OCI-LY1 (cell line): ENCODE results near the gene NSUN3.

ENCODE experiments used
- H2AFZ ChIP-seq: fragments of 200-600 bp; sonication (generic), shearing (Covaris generic); 2 replicates; pipeline ENCODE4 v1.6.0; 2014; ENCODE audit warnings: antibody characterized with exemption, mild to moderate bottlenecking, low read length
- H3F3A ChIP-seq: fragments of 200-600 bp; sonication (generic), shearing (Covaris generic); 2 replicates; pipeline ENCODE4 v1.6.0; 2014; ENCODE audit warnings: mild to moderate bottlenecking, antibody characterized with exemption, low read length, moderate library complexity; ENCODE audit not compliant: insufficient read depth
- H3K27ac ChIP-seq: fragments of 200-600 bp; sonication (generic); 2 replicates; pipeline ENCODE4 v1.5.1; 2014; ENCODE audit warnings: low read length, mixed run types, mild to moderate bottlenecking, low read depth; ENCODE audit not compliant: poor library complexity, severe bottlenecking
- H3K27me3 ChIP-seq: fragments of 200-600 bp; sonication (generic); 2 replicates; pipeline ENCODE4 v1.6.0; 2014; ENCODE audit warnings: antibody characterized with exemption, mild to moderate bottlenecking, low read length, moderate library complexity; ENCODE audit not compliant: insufficient read depth
- H3K36me3 ChIP-seq: fragments of 200-600 bp; sonication (generic); 2 replicates; pipeline ENCODE4 v1.6.1; 2014; ENCODE audit warnings: mild to moderate bottlenecking, antibody characterized with exemption, low read length, moderate library complexity, mixed read lengths; ENCODE audit not compliant: insufficient read depth
- H3K4me1 ChIP-seq: fragments of 200-600 bp; sonication (generic); 2 replicates; pipeline ENCODE4 v1.5.1; 2014; ENCODE audit warnings: mild to moderate bottlenecking, low read length, moderate library complexity; ENCODE audit not compliant: insufficient read depth, severe bottlenecking
- H3K4me2 ChIP-seq: fragments of 200-600 bp; sonication (generic), shearing (Covaris generic); 2 replicates; pipeline ENCODE4 v1.6.1; 2014; ENCODE audit warnings: low read length
- H3K4me3 ChIP-seq: fragments of 200-600 bp; sonication (generic); 2 replicates; pipeline ENCODE4 v1.5.1; 2014; ENCODE audit warnings: low read length, low read depth, mild to moderate bottlenecking, mixed read lengths; ENCODE audit not compliant: poor library complexity, severe bottlenecking
- H3K79me2 ChIP-seq: fragments of 200-600 bp; shearing (Covaris generic); 2 replicates; pipeline ENCODE4 v1.6.1; 2016; ENCODE audit warnings: mixed run types, low read length, mixed read lengths; ENCODE audit not compliant: insufficient read depth
- H3K9ac ChIP-seq: fragments of 200-600 bp; sonication (generic), shearing (Covaris generic); 2 replicates; pipeline ENCODE4 v1.6.1; 2014; ENCODE audit warnings: mild to moderate bottlenecking, low read length, mixed read lengths
- H3K9me2 ChIP-seq: fragments of 200-600 bp; sonication (generic), shearing (Covaris generic); 2 replicates; pipeline ENCODE4 v1.6.1; 2014; ENCODE audit warnings: low read depth, mild to moderate bottlenecking, low read length, mixed read lengths
- H3K9me3 ChIP-seq: fragments of 200-600 bp; shearing (Covaris generic); 2 replicates; pipeline ENCODE4 v1.6.1; 2014; ENCODE audit warnings: low read length, mixed read lengths
- H4K20me1 ChIP-seq: fragments of 200-600 bp; sonication (generic), shearing (Covaris generic); 2 replicates; pipeline ENCODE4 v1.6.0; 2016; ENCODE audit warnings: mild to moderate bottlenecking, low read length; ENCODE audit not compliant: insufficient read depth
- EZH2 ChIP-seq: fragments of 200-600 bp; sonication (generic), shearing (Covaris generic); IDR thresholded peaks from 2 replicates; pipeline ENCODE4 v1.8.0; 2017; ENCODE audit warnings: borderline replicate concordance, mixed run types, mild to moderate bottlenecking, antibody characterized with exemption, low read length, moderate library complexity, mixed read lengths
- TF ChIP-seq, protein P1 (sequence below): fragments of 200-600 bp; sonication (generic), shearing (Covaris generic); IDR thresholded peaks from 2 replicates; pipeline ENCODE4 v1.5.1; 2017; ENCODE audit warnings: mild to moderate bottlenecking, antibody characterized with exemption, low read length, moderate library complexity, mixed read lengths

NSUN3 gene

DNA sequence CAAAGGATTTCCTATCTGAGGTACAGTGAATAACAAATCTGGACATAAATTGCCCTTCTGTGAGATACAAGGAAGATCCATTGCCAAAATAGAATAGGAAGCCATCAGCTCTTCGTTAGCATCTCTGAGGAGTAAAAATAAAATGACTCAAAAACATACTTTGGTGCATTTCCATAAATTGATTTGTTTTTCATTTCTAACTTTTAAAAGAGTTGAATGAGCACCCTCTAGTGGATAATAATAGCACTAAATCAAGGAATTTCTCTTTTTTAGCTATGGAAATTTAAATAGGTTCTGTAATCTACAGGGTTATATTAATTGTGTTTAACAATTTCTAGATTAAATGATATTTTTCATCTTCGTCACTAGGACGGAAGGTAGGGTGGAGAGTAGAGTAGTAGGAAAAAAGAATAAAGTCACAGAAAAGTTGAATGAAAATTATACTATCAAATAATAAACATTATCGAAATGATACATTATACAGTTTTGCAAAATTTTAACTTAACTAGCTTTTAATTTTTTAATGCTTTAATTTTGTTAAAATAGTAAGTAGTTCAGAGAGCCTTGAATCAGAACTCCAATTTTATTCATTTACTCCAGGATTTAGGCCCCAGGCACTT, 6.4 kb downstream of the NSUN3 start:
- Histone ChIP-seq H2AFZ (no peak overlapping the region), H3K4me2 (no peak overlapping the region), H3K27ac (no peak overlapping the region), H3K9me2 (no peaks in the 10 kb centered on the region), H3F3A (no peaks in the 10 kb centered on the region), H3K4me1 (peaks cover 13% of the 10 kb centered on the region), H3K9ac (no peak overlapping the region), H4K20me1 (no peaks in the 10 kb centered on the region), H3K4me3 (no peak overlapping the region), H3K36me3 (peaks cover 39% of the 10 kb centered on the region), H3K79me2 (peaks cover 7% of the 10 kb centered on the region), H3K27me3 (no peaks in the 10 kb centered on the region), H3K9me3 (no peaks in the 10 kb centered on the region)
- TF ChIP-seq EZH2: no peak
- TF ChIP-seq, protein P1, sequence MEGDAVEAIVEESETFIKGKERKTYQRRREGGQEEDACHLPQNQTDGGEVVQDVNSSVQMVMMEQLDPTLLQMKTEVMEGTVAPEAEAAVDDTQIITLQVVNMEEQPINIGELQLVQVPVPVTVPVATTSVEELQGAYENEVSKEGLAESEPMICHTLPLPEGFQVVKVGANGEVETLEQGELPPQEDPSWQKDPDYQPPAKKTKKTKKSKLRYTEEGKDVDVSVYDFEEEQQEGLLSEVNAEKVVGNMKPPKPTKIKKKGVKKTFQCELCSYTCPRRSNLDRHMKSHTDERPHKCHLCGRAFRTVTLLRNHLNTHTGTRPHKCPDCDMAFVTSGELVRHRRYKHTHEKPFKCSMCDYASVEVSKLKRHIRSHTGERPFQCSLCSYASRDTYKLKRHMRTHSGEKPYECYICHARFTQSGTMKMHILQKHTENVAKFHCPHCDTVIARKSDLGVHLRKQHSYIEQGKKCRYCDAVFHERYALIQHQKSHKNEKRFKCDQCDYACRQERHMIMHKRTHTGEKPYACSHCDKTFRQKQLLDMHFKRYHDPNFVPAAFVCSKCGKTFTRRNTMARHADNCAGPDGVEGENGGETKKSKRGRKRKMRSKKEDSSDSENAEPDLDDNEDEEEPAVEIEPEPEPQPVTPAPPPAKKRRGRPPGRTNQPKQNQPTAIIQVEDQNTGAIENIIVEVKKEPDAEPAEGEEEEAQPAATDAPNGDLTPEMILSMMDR: peak; percentile 74; the same call in 1 of the 2 replicates

- Histone ChIP-seq H3K9me3 (no peaks in the 10 kb centered on the region), H3K79me2 (no peaks in the 10 kb centered on the region), H3K27me3 (no peaks in the 10 kb centered on the region), H4K20me1 (no peaks in the 10 kb centered on the region), H2AFZ (no peak overlapping the region), H3K4me2 (no peak overlapping the region), H3F3A (no peaks in the 10 kb centered on the region), H3K27ac (no peak overlapping the region), H3K9ac (no peak overlapping the region), H3K36me3 (peaks cover 38% of the 10 kb centered on the region), H3K4me3 (no peak overlapping the region), H3K9me2 (no peaks in the 10 kb centered on the region), H3K4me1 (peaks cover 2% of the 10 kb centered on the region)
- TF ChIP-seq, protein P1: no peak
- TF ChIP-seq EZH2: no peak
Observed at GRCh38 chr3:94070341-94070911, 7.6 kb downstream of the NSUN3 start.

DNA sequence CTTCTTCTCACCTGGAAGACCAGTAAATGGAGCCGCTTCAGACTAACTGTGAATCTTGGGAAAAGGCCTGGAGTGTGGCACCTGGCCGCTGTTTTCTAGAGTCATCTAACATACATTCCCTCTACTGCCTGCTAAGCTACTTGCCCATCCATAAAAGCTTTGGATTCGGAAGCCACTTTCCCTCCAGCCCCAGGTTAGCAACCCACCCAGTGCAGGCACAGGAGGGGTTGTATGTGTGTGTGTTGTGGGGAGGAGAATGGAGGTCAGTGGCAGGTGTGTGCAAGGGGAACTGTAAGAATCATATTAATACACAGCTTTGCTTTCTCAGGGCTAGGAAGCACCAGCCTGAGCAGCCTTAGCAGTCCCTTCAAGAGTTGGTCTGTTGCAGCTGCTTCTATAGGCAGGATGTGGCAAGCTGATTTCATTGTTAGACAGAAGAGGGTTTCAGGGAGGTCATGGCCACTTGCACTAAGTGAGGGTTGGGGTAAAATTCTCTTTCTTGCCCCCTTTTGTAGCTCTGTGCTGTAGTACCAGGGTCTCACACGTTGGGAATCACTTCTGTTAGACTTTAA, 8.9 kb downstream of the NSUN3 start:
- Histone ChIP-seq H3K27ac (no peak overlapping the region), H3K9me3 (no peaks in the 10 kb centered on the region), H2AFZ (no peak overlapping the region), H3K9me2 (no peaks in the 10 kb centered on the region), H3K9ac (no peak overlapping the region), H3K4me3 (no peak overlapping the region), H3K27me3 (no peaks in the 10 kb centered on the region), H3K36me3 (peaks cover 24% of the 10 kb centered on the region), H4K20me1 (no peaks in the 10 kb centered on the region), H3K4me2 (no peak overlapping the region), H3F3A (no peaks in the 10 kb centered on the region), H3K4me1 (no peaks in the 10 kb centered on the region), H3K79me2 (no peaks in the 10 kb centered on the region)
- TF ChIP-seq EZH2: no peak
- TF ChIP-seq, protein P1: no peak
